HepG2 (cell line): ENCODE results near the gene SREBF1. TPM values are rescaled to one million over a fixed set of nuclear protein-coding genes. Genes with fewer than 3 reads are reported as not detected.

Experiments
- ATAC-seq: fragments of 200-7000 bp; cut with Tn5 transposase; 3 replicates; pipeline ENCODE4 v1.9.1; 2020; ENCODE audit warnings: mild to moderate bottlenecking, moderate library complexity
- BruUV-seq: library from RNA; stranded (reverse); fragments of 400-500 nt; replicated peaks from 2 replicates; lab custom pipeline; 2021; lab: Mats Ljungman, UMichigan
- CTCF ChIA-PET: fragments of 300-600 bp; formaldehyde crosslinking; extraction: SDS; loops from one replicate; lab custom pipeline; 2021; ENCODE audit warnings: low total read pairs, inconsistent platforms, low intra/inter-chr PET ratio; lab: Yijun Ruan, JAX
- POLR2A ChIA-PET: fragments of 350-600 bp; sonication (Branson Sonifier 250); formaldehyde crosslinking; loops from one replicate; lab custom pipeline; 2020; ENCODE audit warnings: antibody characterized with exemption, inconsistent platforms; lab: Yijun Ruan, JAX
- DNase-seq: peaks from one replicate; pipeline ENCODE4 v3.0.0-alpha.2; 2015; ENCODE audit warnings: low spot score
- FAIRE-seq: peaks from 3 replicates; lab custom pipeline; 2011; peaks lifted over from hg19 to GRCh38; lab: Jason Lieb, UNC
- H2AFZ ChIP-seq: one replicate; pipeline ENCODE4 v1.6.1; 2011; ENCODE audit warnings: low read length, inconsistent platforms
- H3K27ac ChIP-seq: fragments of 300-600 bp; 3 replicates; pipeline ENCODE4 v1.8.0; 2011; ENCODE audit warnings: mixed run types, mild to moderate bottlenecking, mixed read lengths, low read length, inconsistent platforms; ENCODE audit not compliant: insufficient read depth; ENCODE audit errors: extremely low read length
- H3K27me3 ChIP-seq, 2 experiments: fragments of 200-600 bp in 1 of 2; 2 replicates in 1 of 2; 3 replicates in 1 of 2; pipeline versions ENCODE4 v1.6.0 to v1.8.0; 2011; ENCODE audit warnings: low read length in 2 of 2, mild to moderate bottlenecking in 2 of 2, moderate library complexity in 2 of 2, inconsistent platforms in 1 of 2; ENCODE audit not compliant: insufficient read depth in 2 of 2, control insufficient read depth in 1 of 2
- H3K36me3 ChIP-seq, 2 experiments: fragments of 200-600 bp in 1 of 2; replicated peaks in 1 of 2; 2 replicates in 1 of 2; 3 replicates in 1 of 2; pipeline versions ENCODE4 v1.5.1 to v1.8.0; 2011; ENCODE audit warnings: low read length in 2 of 2, inconsistent platforms in 1 of 2; ENCODE audit not compliant: insufficient read depth in 2 of 2, control insufficient read depth in 1 of 2
- H3K4me1 ChIP-seq: 2 replicates; pipeline ENCODE4 v1.5.1; 2012; ENCODE audit warnings: low read length, inconsistent platforms; ENCODE audit not compliant: insufficient read depth
- H3K4me2 ChIP-seq: 2 replicates; pipeline ENCODE4 v1.6.0; 2011; ENCODE audit warnings: low read depth, low read length, inconsistent platforms
- H3K4me3 ChIP-seq, 3 experiments: fragments of 200-600 bp in 1 of 3; sonication (generic), shearing (Covaris generic) in 1 of 3; replicated peaks in 1 of 3; 2 replicates each; pipeline ENCODE4 v1.5.1; 2011 to 2016; ENCODE audit warnings: low read length in 3 of 3, inconsistent platforms in 2 of 3, low read depth in 2 of 3, mild to moderate bottlenecking in 2 of 3, control low read depth in 1 of 3, mixed read lengths in 1 of 3; ENCODE audit not compliant: insufficient read depth in 1 of 3
- H3K79me2 ChIP-seq: one replicate; pipeline ENCODE4 v1.6.1; 2011; ENCODE audit warnings: low read length, inconsistent platforms; ENCODE audit not compliant: insufficient read depth
- H3K9ac ChIP-seq: 2 replicates; pipeline ENCODE4 v1.6.0; 2011; ENCODE audit warnings: mild to moderate bottlenecking, low read depth, low read length, inconsistent platforms; ENCODE audit not compliant: insufficient read depth
- H3K9me3 ChIP-seq: 2 replicates; pipeline ENCODE4 v1.5.1; 2012; ENCODE audit warnings: mild to moderate bottlenecking, low read length
- H4K20me1 ChIP-seq: 2 replicates; pipeline ENCODE4 v1.6.0; 2011; ENCODE audit warnings: inconsistent platforms, mild to moderate bottlenecking, low read length, moderate library complexity; ENCODE audit not compliant: insufficient read depth
- CREB1 ChIP-seq, 2 experiments: fragments of 450-650 bp in 1 of 2; IDR thresholded peaks; 2 replicates each; pipeline ENCODE4 v1.6.1; 2016 to 2017; ENCODE audit warnings: control low read depth in 1 of 2, mild to moderate bottlenecking in 1 of 2, missing compliant biosample characterization in 1 of 2, missing genetic modification characterization in 1 of 2
- ELF3 ChIP-seq: IDR thresholded peaks from 2 replicates; pipeline ENCODE4 v1.6.1; 2016; ENCODE audit warnings: missing genetic modification reagents, missing compliant biosample characterization
- HNRNPL ChIP-seq: fragments of 200-400 bp; formaldehyde crosslinking; IDR thresholded peaks from 2 replicates; pipeline ENCODE4 v1.6.1; 2017; ENCODE audit warnings: mild to moderate bottlenecking, low read depth, low read length
- KDM6A ChIP-seq: IDR thresholded peaks from 2 replicates; pipeline ENCODE4 v1.6.1; 2016; ENCODE audit warnings: low read depth
- NFYB ChIP-seq: sonication (generic); formaldehyde crosslinking; IDR thresholded peaks from 2 replicates; pipeline ENCODE4 v1.4.0; 2020; ENCODE audit warnings: missing genetic modification reagents
- POLR2G ChIP-seq: fragments of 200-400 bp; formaldehyde crosslinking; IDR thresholded peaks from 2 replicates; pipeline ENCODE4 v1.6.1; 2018; ENCODE audit warnings: mild to moderate bottlenecking, low read depth, low read length, moderate library complexity
- RARG ChIP-seq: sonication (generic); formaldehyde crosslinking; IDR thresholded peaks from 2 replicates; pipeline ENCODE4 v1.4.0; 2020; ENCODE audit warnings: low read depth, mild to moderate bottlenecking, missing genetic modification reagents
- TCF12 ChIP-seq, 2 experiments: fragments of 450-650 bp in 1 of 2; sonication (generic) in 1 of 2; formaldehyde crosslinking in 1 of 2; IDR thresholded peaks; 2 replicates each; pipeline versions ENCODE4 v1.6.1 to v1.8.0; 2017 to 2022; ENCODE audit warnings: antibody characterized with exemption in 1 of 2, mild to moderate bottlenecking in 1 of 2, missing genetic modification reagents in 1 of 2, moderate library complexity in 1 of 2
- ZBTB21 ChIP-seq: sonication (generic); formaldehyde crosslinking; IDR thresholded peaks from 2 replicates; pipeline ENCODE4 v1.4.0; 2020; ENCODE audit warnings: missing genetic modification reagents
- ZBTB3 ChIP-seq: sonication (generic); formaldehyde crosslinking; IDR thresholded peaks from 2 replicates; pipeline ENCODE4 v1.4.0; 2020; ENCODE audit warnings: low read depth, mild to moderate bottlenecking, moderate library complexity, missing genetic modification reagents, borderline replicate concordance
- ZNF207 ChIP-seq: fragments of 450-650 bp; IDR thresholded peaks from 2 replicates; pipeline ENCODE4 v1.6.1; 2016; ENCODE audit warnings: antibody characterized with exemption, borderline replicate concordance
- WGBS: methylation state at CpG from one replicate; pipeline ENCODE4 v1.1.6; 2017; ENCODE audit warnings: low lambda C conversion rate; 5-methylcytosine and 5-hydroxymethylcytosine counted together
- in situ Hi-C: cut with HindIII; loops from 2 replicates; pipeline ENCODE4 v1.10.0; 2017; ENCODE audit warnings: low pct_unique_long_range_greater_than_20kb; ENCODE audit not compliant: extremely low pct_ligation_motif_present
- intact Hi-C: fragments of 100-400 bp; cut with micrococcal nuclease; formaldehyde crosslinking; loops from one replicate; pipeline ENCODE4 v1.10.0; 2022; ENCODE audit not compliant: unreplicated experiment
- polyA plus RNA-seq, 8 experiments: library from polyadenylated mRNA; depleted of rRNA in 3 of 8; stranded (reverse) in 7 of 8; unstranded in 1 of 8; fragments of >200 nt; fragmentation: Illumina TruSeq in 4 of 8; extraction: Trizol in 4 of 8; gene quantifications; 2 replicates each; pipeline versions ENCODE4 v1.2.1 to v1.2.3, GENCODE V29; 2011 to 2016; ENCODE audit warnings: low read depth in 4 of 8, missing spikeins in 1 of 8, mixed read lengths in 1 of 8; ENCODE audit not compliant: insufficient read depth in 1 of 8
- total RNA-seq, 5 experiments: library from RNA; depleted of rRNA; stranded (reverse); fragments of >200 nt; fragmentation: Illumina TruSeq; extraction: Trizol; gene quantifications; 2 replicates each; pipeline ENCODE4 v1.2.3, GENCODE V29; 2016; ENCODE audit warnings: low read depth in 1 of 5
- TF ChIP-seq, protein P1 (sequence below): sonication (generic); formaldehyde crosslinking; IDR thresholded peaks from 2 replicates; pipeline ENCODE4 v1.8.0; 2022; ENCODE audit warnings: mild to moderate bottlenecking, missing genetic modification reagents, moderate library complexity
- TF ChIP-seq, protein P2 (sequence below): sonication (generic); formaldehyde crosslinking; IDR thresholded peaks from 2 replicates; pipeline ENCODE4 v1.5.1; 2020; ENCODE audit warnings: missing genetic modification reagents, mild to moderate bottlenecking, borderline replicate concordance
- TF ChIP-seq, protein P3 (sequence below): sonication (generic); formaldehyde crosslinking; IDR thresholded peaks from 2 replicates; pipeline ENCODE4 v1.8.1; 2022; ENCODE audit warnings: low read depth, mild to moderate bottlenecking, missing genetic modification reagents
- TF ChIP-seq, protein P4 (sequence below): sonication (generic); formaldehyde crosslinking; IDR thresholded peaks from 2 replicates; pipeline ENCODE4 v1.5.1; 2020; ENCODE audit warnings: mild to moderate bottlenecking, missing genetic modification reagents, moderate library complexity

SREBF1 gene
- total and polyA plus RNA-seq, 2 of the 13 experiments (the other 11 are each of a cell fraction or from before 2014, with no cell fraction given), result 34.3 to 38.0 TPM

DNA sequence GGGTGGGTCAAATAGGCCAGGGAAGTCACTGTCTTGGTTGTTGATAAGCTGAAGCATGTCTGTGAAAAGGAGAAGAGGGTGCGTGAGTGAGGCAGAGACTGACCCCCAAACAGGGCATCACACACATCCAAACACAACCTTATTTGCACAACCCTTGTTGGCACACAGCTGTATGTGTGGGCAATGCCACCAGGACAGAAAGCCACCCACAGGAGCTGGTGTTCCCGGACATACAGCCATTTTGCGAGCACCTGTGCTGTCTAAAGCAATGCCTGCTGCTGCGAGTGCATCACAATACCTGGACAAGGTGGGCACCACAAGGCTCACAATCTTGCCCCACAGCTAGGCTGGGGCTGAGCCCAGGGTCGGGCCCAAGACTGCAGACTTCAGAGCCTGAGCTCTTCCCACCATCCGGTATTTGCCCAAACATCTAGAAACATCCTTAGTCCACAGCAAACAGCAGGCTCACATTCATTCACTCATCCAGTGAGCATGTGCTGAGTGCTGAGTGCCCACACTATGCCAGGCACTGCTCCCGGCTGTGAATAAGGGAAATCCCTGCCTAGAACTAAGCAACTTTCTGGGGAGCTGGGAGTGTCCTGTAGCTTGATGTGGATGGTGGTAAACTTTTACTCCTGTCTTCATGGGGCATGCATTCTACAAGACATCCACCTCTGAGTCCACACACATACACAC lies 16.2 kb downstream of the SREBF1 start:
- peaks cover 48 to 70% of the 10 kb centered on the region in 2 experiments for H3K36me3 ChIP-seq
- no peak for TF ChIP-seq KDM6A (CRISPR knock-in tag)
- no peak for TF ChIP-seq NFYB
- no peak for TF ChIP-seq TCF12 (IDR thresholded peaks at IDR 0.05)
- no peak for TF ChIP-seq TCF12 (CRISPR knock-in tag; IDR thresholded peaks at IDR 0.05)
- TF ChIP-seq, protein P1, sequence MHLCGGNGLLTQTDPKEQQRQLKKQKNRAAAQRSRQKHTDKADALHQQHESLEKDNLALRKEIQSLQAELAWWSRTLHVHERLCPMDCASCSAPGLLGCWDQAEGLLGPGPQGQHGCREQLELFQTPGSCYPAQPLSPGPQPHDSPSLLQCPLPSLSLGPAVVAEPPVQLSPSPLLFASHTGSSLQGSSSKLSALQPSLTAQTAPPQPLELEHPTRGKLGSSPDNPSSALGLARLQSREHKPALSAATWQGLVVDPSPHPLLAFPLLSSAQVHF, result no peak
- TF ChIP-seq RARG, result no peak
- no peak for TF ChIP-seq CREB1 (IDR thresholded peaks at IDR 0.05)
- TF ChIP-seq CREB1 (CRISPR knock-in tag; IDR thresholded peaks at IDR 0.05), result no peak
- peak; percentile 34; the same call in 1 of the 2 replicates for TF ChIP-seq POLR2G
- TF ChIP-seq ELF3 (CRISPR knock-in tag), result no peak
- TF ChIP-seq HNRNPL, result peak; percentile 81; the same call in 1 of the 2 replicates
- TF ChIP-seq, protein P2, sequence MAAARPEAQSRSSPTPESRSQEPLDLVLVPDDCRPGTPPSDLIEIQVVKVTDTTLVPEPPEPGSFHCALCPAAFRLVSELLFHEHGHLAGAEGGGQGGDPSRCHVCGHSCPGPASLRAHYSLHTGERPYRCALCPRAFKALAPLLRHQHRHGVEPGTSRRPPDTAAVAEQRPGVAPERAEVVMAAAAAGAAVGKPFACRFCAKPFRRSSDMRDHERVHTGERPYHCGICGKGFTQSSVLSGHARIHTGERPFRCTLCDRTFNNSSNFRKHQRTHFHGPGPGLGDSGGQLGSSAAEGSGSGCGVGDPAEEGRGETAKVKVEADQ (CRISPR knock-in tag), result no peak
- TF ChIP-seq, protein P3, sequence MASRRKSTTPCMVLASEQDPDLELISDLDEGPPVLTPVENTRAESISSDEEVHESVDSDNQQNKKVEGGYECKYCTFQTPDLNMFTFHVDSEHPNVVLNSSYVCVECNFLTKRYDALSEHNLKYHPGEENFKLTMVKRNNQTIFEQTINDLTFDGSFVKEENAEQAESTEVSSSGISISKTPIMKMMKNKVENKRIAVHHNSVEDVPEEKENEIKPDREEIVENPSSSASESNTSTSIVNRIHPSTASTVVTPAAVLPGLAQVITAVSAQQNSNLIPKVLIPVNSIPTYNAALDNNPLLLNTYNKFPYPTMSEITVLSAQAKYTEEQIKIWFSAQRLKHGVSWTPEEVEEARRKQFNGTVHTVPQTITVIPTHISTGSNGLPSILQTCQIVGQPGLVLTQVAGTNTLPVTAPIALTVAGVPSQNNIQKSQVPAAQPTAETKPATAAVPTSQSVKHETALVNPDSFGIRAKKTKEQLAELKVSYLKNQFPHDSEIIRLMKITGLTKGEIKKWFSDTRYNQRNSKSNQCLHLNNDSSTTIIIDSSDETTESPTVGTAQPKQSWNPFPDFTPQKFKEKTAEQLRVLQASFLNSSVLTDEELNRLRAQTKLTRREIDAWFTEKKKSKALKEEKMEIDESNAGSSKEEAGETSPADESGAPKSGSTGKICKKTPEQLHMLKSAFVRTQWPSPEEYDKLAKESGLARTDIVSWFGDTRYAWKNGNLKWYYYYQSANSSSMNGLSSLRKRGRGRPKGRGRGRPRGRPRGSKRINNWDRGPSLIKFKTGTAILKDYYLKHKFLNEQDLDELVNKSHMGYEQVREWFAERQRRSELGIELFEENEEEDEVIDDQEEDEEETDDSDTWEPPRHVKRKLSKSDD, result no peak
- no peak for TF ChIP-seq ZBTB21
- TF ChIP-seq ZBTB3 (CRISPR knock-in tag), result no peak
- TF ChIP-seq, protein P4, sequence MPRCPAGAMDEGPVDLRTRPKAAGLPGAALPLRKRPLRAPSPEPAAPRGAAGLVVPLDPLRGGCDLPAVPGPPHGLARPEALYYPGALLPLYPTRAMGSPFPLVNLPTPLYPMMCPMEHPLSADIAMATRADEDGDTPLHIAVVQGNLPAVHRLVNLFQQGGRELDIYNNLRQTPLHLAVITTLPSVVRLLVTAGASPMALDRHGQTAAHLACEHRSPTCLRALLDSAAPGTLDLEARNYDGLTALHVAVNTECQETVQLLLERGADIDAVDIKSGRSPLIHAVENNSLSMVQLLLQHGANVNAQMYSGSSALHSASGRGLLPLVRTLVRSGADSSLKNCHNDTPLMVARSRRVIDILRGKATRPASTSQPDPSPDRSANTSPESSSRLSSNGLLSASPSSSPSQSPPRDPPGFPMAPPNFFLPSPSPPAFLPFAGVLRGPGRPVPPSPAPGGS (CRISPR knock-in tag), result no peak
- TF ChIP-seq ZNF207, result no peak
- TF ChIP-seq, all 625 proteins: peak for 2
- Histone ChIP-seq H2AFZ (no peak overlapping the region), H3K27me3 (no peaks in the 10 kb centered on the region), H3K4me2 (peak overlapping the region; percentile 76; the same call in 1 of the 2 replicates), H3K79me2 (peaks cover 48% of the 10 kb centered on the region), H3K27ac (no peak overlapping the region), H3K9ac (peak overlapping the region; percentile 15; the same call in 1 of the 2 replicates), H3K9me3 (no peaks in the 10 kb centered on the region), H3K4me3 (0 out of 6 replicates have a peak overlapping the region, but pooled peaks of 1 of the 3 experiments have one; percentile 19), H4K20me1 (peaks cover 56% of the 10 kb centered on the region), H3K4me1 (peaks cover 72% of the 10 kb centered on the region)
- DNase-seq (no peak), FAIRE-seq (no peak), ATAC-seq (no peak)
- in situ Hi-C loops (no loop called here), intact Hi-C loops (no loop called here)
- ChIA-PET POLR2A (interaction anchor here (1.0 to 8.6 kb wide), 3 partner anchors 10 to 21 kb away, joined by 3 to 69 read pairs (median 4); partner anchors contain the start of gene SREBF1), CTCF (no interaction called here)
- WGBS, result 100% methylated on average over 6 of the region's 7 CpGs
- no TSS peak for BruUV-seq
